ENCODE measurements around the gene DBH.

- no peak for TF ChIP-seq CTCF (IDR thresholded peaks at IDR 0.05)
- TF ChIP-seq EP300 (IDR thresholded peaks at IDR 0.05) = no peak
- TF ChIP-seq POLR2A (IDR thresholded peaks at IDR 0.05) = no peak
Measured at GRCh38 chr9:133618726-133619125, 17.4 kb upstream of the DBH start.

All from sigmoid colon (tissue), 4 donors.